Activated CD4-positive, alpha-beta T cell treated with anti-CD3 and anti-CD28 coated beads, Interleukin-10, Interleukin-2, amounts not matched to agents 100 ng/mL and 50 ng/mL, durations not matched to agents 16 hours and 8 hours (primary cell): ENCODE data around the gene TMEM192.
"Not testable (repeated sequence)": the region's sequence is repeated elsewhere in the genome, so short reads cannot be mapped to it uniquely, and the experiment has no call there.

Experiments used
- DNase-seq: peaks from one replicate; pipeline ENCODE4 v3.0.0-alpha.2; 2020

The TMEM192 gene

DNA sequence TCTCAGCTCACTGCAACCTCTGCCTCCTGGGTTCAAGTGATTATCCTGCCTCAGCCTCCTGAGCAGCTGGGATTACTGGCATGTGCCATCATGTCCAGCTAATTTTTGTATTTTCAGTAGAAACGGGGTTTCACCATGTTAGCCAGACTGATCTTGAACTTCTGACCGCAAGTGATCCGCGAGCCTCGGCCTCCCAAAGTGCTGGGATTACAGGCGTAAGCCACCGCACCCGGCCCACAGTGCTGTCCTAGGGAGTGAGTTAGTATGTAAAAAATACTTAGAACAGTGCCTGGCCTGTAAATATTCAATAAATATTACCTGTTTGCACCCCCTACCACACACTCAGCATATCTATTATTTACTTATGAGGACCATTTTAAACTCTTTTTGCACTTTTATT lies 20.5 kb downstream of the TMEM192 start:
- DNase-seq = not testable (repeated sequence)

DNA sequence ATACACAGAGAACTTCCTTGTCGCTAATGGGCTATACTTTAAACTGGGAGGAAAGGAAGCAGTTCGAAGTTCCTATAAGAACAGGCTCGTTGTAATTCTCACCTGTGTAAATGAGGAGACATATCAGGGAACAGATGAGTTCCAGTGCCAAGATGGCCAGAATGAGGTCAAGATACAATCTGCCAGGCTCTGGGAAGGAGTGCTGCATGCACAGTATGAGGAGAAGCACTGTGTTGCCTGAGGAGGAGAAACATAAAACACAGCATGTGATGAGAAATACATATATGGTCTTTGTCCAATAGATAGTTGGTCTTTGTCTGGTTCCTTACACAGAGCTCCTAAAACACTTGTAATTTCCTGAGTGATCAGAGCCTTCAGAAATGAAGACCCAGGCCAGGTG lies 24.3 kb downstream of the TMEM192 start:
- DNase-seq = no peak

DNA sequence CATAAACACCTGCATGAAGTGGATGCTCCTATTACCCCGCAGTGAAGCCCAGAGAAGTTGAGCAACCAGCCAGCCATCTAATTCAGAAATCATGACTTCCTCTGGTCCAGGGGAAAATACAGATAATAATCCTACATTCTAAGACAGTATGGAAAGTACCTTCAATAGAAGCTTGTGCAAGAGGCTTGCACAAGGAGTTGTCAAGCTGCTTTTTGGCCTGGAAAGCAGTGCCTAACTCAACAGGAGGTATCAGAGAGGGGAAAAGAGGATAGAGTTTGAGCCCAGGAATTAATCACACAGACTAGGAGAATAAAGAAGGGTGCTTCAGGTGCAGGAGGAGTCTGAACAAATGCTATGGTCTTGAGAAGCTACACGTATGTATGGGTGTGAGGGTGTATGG lies 26.7 kb downstream of the TMEM192 start:
- DNase-seq = no peak

GRCh38 chr4:165084787-165085186 lies 27.9 kb downstream of the TMEM192 start:
- not testable (repeated sequence) for DNase-seq

- no peak for DNase-seq
Observed at GRCh38 chr4:165079476-165079875, 33.2 kb downstream of the TMEM192 start.

- no peak for DNase-seq
Observed at GRCh38 chr4:165077034-165077578, 35.6 kb downstream of the TMEM192 start.

DNA sequence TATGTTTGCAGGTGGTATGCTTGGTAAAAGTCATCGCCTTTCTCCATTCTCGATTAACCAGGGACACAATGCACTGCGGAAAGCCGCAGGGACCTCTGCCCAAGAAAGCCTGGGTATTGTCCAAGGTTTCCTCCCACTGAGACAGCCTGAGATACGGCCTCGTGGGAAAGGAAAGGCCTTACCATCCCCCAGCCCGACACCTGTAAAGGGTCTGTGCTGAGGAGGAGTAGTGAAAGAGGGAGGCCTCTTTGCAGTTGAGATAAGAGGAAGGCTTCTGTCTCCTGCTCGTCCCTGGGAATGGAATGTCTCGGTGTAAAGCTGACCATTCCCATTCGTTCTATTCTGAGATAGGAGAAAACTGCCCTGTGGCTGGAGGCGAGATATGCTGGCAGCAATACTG lies 39.3 kb downstream of the TMEM192 start:
- not testable (repeated sequence) for DNase-seq

DNA sequence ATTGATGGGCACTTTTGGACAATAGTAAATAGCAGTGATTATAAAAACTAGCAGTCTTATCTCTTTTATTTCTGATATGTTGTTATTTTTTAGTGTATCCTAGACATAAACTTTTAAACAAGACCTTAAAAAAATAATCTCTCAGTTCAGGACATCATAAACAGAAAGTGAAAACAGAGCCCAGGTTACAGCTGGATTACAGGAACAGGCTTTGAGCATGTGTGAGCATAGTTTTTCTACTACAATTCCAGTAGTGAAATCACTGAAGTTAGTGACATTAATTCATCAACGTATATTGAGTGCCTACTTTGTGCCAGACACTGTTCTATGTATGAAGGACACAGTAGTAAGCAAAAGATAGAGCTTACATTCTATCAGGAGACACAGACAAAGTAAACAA lies 42.1 kb downstream of the TMEM192 start:
- no peak for DNase-seq

GRCh38 chr4:165060938-165061337 lies 51.7 kb downstream of the TMEM192 start:
- DNase-seq = no peak

- DNase-seq = no peak
Observed at GRCh38 chr4:165059386-165059785, 53.3 kb downstream of the TMEM192 start.

DNA sequence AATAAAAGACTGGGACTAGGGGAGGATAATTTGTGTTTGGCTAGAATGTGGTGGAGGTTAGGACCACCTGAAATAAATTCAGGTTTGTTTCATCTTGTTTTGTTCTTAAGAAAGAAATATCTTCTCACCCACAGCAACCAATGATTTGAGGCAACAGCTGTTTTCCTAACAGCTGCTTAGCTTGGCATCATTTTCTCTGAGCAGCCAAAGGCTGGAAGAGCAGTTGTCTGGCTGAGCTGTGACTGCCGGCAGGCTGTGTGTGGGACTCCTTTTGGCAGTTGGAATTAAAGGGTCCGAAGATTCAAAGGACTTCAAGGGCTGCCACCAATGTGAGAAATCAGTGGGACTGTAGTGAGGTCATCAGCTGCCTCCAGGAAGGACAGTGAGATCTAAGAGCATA lies 54.0 kb downstream of the TMEM192 start:
- DNase-seq = no peak

DNA sequence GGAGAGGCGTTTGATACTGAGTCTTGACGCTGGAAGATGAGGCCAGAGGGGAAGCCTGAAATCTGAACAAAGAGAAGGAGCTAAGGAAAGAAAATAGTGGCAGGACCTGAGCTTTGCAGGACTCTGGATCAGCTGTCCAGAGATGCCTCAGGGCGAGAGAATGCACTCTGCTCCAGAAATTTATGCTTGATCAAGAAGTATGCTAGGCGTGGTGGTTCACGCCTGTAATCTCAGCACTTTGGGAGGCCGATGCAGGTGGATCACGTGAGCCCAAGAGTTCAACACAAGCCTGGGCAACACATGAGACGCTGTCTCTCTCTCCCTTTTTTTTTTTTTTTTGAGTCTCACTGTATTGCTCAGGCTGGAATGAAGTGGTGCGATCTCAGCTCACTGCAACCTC lies 57.1 kb downstream of the TMEM192 start:
- DNase-seq = no peak

GRCh38 chr4:165053645-165054044 lies 59.0 kb downstream of the TMEM192 start, which contains the start of gene TRIM75:
TSS of gene TRIM75 (plus strand) at chr4:165053866. CDS start at chr4:165059148, 5,282 bp downstream.
- no peak for DNase-seq

GRCh38 chr4:165052627-165053026 lies 60.0 kb downstream of the TMEM192 start:
- no peak for DNase-seq

GRCh38 chr4:165048170-165048569 lies 64.5 kb downstream of the TMEM192 start:
- no peak for DNase-seq

DNA sequence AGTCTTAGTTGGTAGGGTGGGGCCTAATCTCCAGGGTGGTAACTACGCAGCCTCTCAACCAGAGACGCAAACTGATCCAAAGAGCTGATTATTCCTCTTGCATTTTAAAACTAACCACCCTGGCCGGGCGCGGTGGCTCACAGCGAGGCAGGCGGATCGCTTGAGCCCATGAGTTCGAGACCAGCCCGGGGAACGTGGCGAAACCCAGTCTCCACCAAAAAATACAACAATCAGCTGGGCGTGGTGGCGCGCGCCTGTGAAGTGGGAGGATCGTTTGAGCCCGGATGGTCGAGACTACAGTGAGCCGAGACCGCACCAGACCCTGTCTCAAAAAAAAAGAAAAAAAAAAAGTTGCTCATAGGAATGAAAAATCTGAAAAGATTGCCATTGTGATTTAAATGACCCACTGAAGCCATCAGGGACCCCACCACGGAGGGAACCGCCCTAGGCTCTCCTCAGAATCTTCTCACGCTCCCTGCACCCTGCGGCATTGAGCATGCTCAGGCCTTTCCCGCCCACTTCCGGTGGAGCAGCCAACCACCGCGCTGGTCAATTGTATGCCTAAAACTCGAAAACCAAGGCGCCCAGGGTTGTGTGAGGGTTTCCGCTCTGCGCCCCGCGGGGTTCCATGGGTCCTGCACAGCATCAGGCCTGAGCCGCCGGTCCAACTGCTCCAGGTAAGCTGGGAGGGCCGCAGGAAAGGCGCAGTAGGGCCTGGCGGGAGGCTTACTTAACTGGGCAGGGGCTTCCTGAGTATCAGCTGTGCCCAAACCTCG lies 81.0 kb downstream of the TMEM192 start, which contains the start of gene TRIM60:
Gene TRIM60, plus strand, starts transcription at position 564 of the 776 bp plus-strand sequence. CDS start 8,074 bp downstream, outside the sequence.
- DNase-seq = no peak

DNA sequence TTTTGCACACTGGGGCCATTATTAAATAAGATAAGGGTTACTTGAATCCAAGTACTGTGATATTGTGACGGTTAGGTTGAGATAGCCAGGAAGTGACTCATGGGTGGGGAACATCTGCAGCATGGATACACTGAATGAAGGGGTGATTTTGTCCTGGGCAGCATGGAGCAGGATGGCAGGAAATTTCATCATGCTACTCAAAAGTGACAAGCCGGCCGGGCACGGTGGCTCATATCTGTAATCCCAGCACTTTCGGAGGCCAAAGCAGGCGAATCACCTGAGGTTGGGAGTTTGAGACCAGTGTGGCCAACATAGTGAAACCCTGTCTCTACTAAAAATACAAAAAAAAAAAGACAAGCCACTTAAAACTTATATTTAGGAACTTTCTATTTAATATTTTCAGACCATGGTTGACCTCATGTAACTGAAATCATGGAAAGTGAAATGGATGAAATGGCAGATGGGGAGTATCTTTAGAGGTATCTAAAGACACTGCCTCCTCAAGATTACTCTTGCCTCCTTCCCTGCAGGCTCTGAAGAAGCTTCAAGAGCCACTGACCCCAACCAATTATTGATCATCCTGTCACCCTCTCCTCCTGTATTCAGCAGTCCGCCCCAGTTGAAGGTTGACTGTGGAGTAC lies 84.8 kb downstream of the TMEM192 start:
- DNase-seq = no peak

DNA sequence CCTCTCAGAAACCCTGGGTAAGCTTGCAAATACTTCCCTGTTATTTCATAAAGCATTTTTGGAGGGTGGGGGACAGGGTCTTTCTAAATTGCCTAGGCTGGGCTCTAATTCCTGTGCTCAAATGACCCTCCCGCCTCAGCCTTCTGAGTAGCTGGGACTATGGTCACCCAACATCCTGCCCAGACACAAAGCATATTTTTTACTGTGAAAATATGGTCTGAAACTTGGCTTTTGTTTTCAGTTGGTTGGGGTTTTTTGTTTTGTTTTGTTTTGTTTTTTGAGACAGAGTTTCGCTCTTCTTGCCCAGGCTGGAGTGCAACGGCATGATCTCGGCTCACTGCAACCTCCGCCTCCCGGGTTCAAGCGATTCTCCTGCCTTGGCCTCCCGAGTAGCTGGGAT lies 86.9 kb downstream of the TMEM192 start:
- DNase-seq = not testable (repeated sequence)
